ENCODE data around the gene IL21R.

DNA sequence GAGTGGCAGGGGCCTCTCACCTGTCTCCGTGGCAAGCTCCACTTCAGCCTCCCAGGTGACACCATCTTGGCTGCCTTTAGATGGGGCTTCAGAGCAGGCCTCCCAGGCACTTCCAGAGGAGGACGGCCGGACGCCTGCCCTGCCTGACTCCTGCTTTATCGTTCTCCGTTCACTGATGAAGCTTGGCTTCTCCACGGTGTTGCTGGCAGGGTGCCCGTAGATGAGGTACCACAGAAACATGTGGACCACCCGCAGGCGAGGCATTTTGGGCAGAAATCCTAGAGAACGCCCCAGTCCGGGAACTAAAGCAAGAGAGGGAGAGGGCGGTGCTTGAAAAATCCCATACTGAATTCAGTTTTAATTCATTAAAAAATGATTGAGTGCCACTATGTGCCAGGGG is 93.2 kb downstream of the IL21R start:
- no peak for TF ChIP-seq CTCF (conservative IDR thresholded peaks at IDR 0.05 in 1 of 2, IDR thresholded peaks at IDR 0.05 in 1 of 2; ENCODE audit: extremely low read depth in 1 of 2, insufficient read depth in 1 of 2, low read depth in 1 of 2, low read length in 2 of 2)
- no peak for TF ChIP-seq EZH2 (IDR thresholded peaks at IDR 0.05; ENCODE audit: borderline replicate concordance, low read length)

Measured in mammary epithelial cell (primary cell).